ENCODE data around the gene ATP6V1C2.

- TF ChIP-seq EZH2 (IDR thresholded peaks at IDR 0.05; ENCODE audit: insufficient read depth, low read length): no peak
- TF ChIP-seq CTCF (IDR thresholded peaks at IDR 0.05; ENCODE audit: insufficient read depth, low read depth, low read length): no peak
Observed at GRCh38 chr2:10780491-10780820, 59.0 kb downstream of the ATP6V1C2 start.
